NAMALWA (cell line): Measurements from ENCODE around the gene FGF12.

Experiments used
- DNase-seq: peaks from one replicate; pipeline ENCODE4 v3.0.0-alpha.2; 2015; ENCODE audit warnings: low spot score

Gene FGF12

GRCh38 chr3:192188218-192188835, 539.0 kb downstream of the FGF12 start:
- peak; percentile 79 for DNase-seq

- no peak for DNase-seq
Observed at GRCh38 chr3:192187485-192188051, 539.8 kb downstream of the FGF12 start.

GRCh38 chr3:192186498-192186897, 540.8 kb downstream of the FGF12 start:
- DNase-seq, result no peak

GRCh38 chr3:192186045-192186444, 541.3 kb downstream of the FGF12 start:
- no peak for DNase-seq

DNA sequence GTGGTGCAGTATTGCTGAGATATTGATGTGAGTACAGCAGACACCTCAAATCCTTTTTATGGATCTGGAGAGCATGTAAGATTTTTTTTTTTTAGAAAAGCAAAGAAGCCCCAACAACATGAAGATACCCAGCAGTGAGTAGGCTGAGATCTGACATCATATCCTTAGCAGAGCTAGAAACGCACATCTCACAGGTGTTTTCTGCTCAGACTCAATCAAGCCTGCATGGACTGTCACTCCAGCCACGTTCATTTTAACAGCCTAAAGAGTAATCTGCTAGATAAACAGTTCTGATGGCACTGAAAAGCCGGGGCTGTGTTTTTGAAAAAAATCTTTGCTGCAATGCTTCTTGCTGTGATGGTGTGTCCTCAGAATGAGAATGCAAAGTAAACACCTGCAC, 544.2 kb downstream of the FGF12 start:
- DNase-seq, result peak; percentile 13

GRCh38 chr3:192181151-192181550, 546.2 kb downstream of the FGF12 start:
- DNase-seq, result no peak

GRCh38 chr3:192177383-192177782, 550.0 kb downstream of the FGF12 start:
- no peak for DNase-seq

DNA sequence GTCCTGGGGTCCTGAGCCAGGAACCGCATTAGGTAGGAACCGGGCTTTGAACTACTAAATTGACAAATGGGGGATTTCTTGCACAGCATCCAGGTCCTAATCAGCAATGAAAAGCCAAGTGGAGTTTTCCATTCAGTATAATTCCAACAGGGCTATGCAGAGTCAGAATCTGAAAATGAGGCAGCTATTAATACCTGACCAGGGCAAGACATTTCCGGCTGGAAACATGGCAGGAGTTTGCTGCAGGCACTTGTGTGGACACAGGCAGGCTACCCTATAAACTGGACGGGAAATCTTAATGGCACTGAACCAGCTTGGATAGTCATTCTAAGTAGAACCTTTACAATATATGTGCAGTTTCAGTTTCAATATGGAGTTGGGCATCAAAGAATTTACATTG, 553.1 kb downstream of the FGF12 start:
- no peak for DNase-seq

DNA sequence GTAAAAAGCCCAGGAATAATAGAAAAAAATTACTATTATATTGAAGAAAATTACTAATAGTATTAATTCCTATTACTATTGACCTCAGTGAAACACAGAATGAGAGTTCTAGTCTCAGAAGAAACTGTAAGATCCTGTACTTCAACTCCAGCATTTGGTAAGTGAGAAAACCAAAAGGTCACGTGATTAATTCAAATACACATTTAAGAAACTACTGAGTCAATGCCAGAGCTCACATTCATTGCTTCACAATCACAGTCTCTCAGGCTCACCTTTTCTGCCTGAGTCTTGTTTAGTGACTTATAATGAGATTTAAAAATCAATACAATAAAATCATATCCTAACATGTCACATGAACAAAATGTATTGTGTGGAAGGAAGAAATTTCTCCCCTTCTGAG, 556.1 kb downstream of the FGF12 start:
- DNase-seq, result no peak

DNA sequence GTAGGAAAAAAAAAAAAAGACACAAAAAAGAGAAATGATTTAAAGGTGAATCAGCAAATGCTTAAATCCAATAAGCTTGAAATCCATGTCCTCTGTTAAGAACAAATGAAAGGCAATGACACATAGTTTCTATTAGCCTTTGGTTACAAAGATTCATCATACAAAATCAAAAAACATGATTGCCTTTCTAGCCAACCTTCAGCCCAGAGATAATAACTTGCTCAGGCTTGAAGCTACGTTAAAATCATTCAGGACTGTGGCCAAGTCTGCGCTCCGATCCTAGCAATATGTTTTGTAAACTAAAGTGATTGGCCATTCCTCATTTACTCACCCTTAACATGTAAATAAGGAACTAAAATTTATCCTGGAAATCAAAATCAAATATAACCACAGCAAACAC, 556.7 kb downstream of the FGF12 start:
- DNase-seq, result no peak

- no peak for DNase-seq
Observed at GRCh38 chr3:192170031-192170430, 557.3 kb downstream of the FGF12 start.

GRCh38 chr3:192169332-192169915, 557.9 kb downstream of the FGF12 start:
- DNase-seq, result no peak

GRCh38 chr3:192168202-192168601, 559.1 kb downstream of the FGF12 start:
- DNase-seq, result no peak

- DNase-seq, result no peak
Observed at GRCh38 chr3:192165552-192165951, 561.8 kb downstream of the FGF12 start.

- DNase-seq, result no peak
Observed at GRCh38 chr3:192161661-192162060, 565.7 kb downstream of the FGF12 start.

DNA sequence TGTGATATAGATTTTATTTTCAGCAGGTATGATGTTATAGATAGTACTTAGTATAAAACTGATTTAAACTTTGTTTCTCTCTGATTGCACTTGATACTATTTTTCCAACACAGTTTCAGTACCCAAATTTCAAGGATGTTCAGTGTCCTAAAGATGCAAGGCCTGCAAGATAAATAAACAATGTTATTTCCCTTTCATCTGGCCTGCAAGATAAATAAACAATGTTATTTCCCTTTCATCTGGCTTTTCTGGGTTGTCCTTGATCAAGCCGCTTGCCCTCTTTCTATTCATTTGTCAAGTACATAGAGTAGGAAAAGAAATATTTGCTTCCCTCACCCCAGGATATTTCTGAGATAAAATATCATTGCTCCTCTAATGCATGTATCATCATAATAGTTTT, 571.0 kb downstream of the FGF12 start:
- DNase-seq, result no peak

GRCh38 chr3:192155194-192155593, 572.1 kb downstream of the FGF12 start:
- DNase-seq, result no peak

DNA sequence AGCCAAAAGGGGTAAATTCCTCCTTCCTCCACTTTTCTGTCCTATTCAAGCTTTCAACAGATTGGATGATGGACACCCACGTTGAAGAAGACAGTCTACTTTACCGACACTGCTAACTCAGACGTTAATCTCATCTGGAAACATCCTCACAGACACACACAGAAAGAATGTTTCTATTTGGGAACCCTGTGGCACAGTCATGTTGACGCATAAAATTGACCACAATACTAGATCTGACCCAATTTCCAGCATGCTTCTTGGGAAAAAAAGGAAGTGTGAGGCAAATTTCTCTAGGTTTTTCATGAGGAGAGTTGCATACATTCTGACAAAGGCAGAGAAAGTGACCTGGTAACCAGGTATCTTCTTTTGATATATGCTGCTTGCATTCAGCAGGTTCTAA, 594.1 kb downstream of the FGF12 start:
- no peak for DNase-seq

- peak; percentile 75 for DNase-seq
Observed at GRCh38 chr3:192130534-192131132, 596.7 kb downstream of the FGF12 start.

DNA sequence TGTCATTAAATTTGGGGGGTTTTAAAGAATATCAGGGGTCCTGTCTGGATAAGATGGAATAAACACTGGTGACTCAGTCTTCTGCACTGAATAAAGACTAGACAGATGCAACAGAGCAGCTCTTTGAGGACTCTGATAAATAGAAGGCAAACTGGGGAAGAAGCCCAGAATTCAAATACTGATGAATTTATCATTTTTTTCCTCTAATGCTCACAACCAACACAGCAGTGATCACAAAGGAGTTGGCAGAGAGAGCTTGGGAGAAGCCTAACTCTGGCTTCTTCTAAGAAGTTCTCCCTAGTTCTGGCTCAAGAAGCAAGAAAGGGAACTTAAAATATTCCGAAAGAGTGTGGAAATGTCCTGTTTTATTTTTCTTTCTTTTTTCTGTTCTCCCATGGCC, 597.8 kb downstream of the FGF12 start:
- DNase-seq, result no peak

GRCh38 chr3:192128922-192129321, 598.4 kb downstream of the FGF12 start:
- no peak for DNase-seq

GRCh38 chr3:192128060-192128459, 599.3 kb downstream of the FGF12 start:
- DNase-seq, result no peak

DNA sequence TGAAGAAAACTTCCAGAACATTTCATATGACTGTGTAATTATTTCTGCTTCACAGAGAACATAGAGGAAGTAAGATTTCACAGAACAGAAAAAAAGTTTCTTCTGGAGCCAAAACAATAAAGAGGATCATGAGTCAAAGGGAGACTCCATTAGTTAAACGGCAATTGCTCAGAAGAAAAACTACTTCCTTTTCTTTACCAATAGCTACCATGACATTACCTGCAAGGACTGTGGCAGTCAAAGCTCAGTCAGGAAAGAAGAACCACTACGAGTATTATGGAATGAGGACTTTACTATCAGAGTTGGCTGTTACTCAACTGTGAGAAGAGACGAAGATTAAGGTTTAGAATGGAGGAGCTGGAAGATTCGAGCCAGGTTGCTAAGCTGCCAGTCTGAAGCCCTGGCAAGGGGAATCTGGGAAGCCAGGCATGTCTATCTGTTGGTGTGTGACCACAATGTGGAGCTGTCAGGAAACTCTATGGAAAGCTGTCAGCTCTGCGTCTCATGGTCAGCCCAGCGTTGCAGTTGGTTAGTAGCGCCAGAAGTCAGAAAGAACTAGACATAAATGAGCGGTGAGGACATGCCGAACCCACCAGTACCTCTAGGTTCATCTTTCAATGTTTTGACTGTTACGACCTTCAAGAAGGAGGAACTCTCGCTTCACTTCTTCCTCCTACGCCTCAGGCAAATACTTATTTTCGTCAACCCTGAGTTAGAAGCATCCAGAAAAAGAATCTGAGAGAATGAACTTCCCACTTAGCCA, 604.3 kb downstream of the FGF12 start:
- DNase-seq, result no peak
